ENCODE results near the gene UBL4A.

- TF ChIP-seq GATA2 (IDR thresholded peaks at IDR 0.05; ENCODE audit: low read depth, low read length), result no peak
- no peak for TF ChIP-seq GATA3 (IDR thresholded peaks at IDR 0.05; ENCODE audit: low read depth, low read length)
Measured at GRCh38 chrX:154490021-154490413, 3.6 kb upstream of the UBL4A start.
